Measurements from ENCODE around the gene TGFBR2. TPM values are rescaled to one million over a fixed set of nuclear protein-coding genes. Genes with fewer than 3 reads are reported as not detected.
A peak's percentile ranks its signal among the peaks of the same experiment; 100 is the strongest.

TGFBR2 gene
- total RNA-seq, 1 experiment from 2014 or later, result 45.9 TPM

- POLR2A ChIA-PET, result no interaction called here
- no peaks in the 10 kb centered on the region for H3K36me3 ChIP-seq (ENCODE audit: control insufficient read depth, insufficient read depth, low read length)
- in situ Hi-C loops (cut with HindIII; ENCODE audit: low pct_unique_long_range_greater_than_20kb, low sequenced_read_pairs) (no loop called here), intact Hi-C loops (cut with micrococcal nuclease; ENCODE audit: unreplicated experiment) (no loop called here)
- H3K4me3 ChIP-seq (ENCODE audit: low read depth in 2 of 2, low read length in 2 of 2), result no peak overlapping the region
- no peaks in the 10 kb centered on the region for H3K9me3 ChIP-seq (ENCODE audit: control insufficient read depth, insufficient read depth, low read depth, low read length)
- H3K4me1 ChIP-seq (ENCODE audit: control insufficient read depth, insufficient read depth, low read length), result peaks cover 12% of the 10 kb centered on the region
- BruUV-seq (replicated peaks), result no TSS peak
- CTCF ChIA-PET, result no interaction called here
- ATAC-seq, result no peak
- no peak for TF ChIP-seq SIN3A (IDR thresholded peaks at IDR 0.05; ENCODE audit: borderline replicate concordance, insufficient read depth, low read depth, low read length)
- TF ChIP-seq POLR2AphosphoS5 (IDR thresholded peaks at IDR 0.05; ENCODE audit: low read depth, low read length), result no peak
- TF ChIP-seq CTCF (IDR thresholded peaks at IDR 0.05), result no peak
- TF ChIP-seq REST (IDR thresholded peaks at IDR 0.05; ENCODE audit: insufficient read depth in 1 of 2, low read depth in 2 of 2, low read length in 1 of 2), result no peak
- TF ChIP-seq TCF7L2 (IDR thresholded peaks at IDR 0.05; ENCODE audit: low read depth, low read length), result no peak
- H3K27ac ChIP-seq (ENCODE audit: low read length), result peak overlapping the region; percentile 93
- H3K27me3 ChIP-seq (ENCODE audit: control insufficient read depth, insufficient read depth, low read length), result no peaks in the 10 kb centered on the region
- no peak for DNase-seq (ENCODE audit: low read depth, low spot score)
Observed at GRCh38 chr3:30723211-30723610, 116.8 kb downstream of the TGFBR2 start.

GRCh38 chr3:30724863-30725262 lies 118.5 kb downstream of the TGFBR2 start:
- no peak for DNase-seq (ENCODE audit: low read depth, low spot score)
- no peak overlapping the region for H3K4me3 ChIP-seq (ENCODE audit: low read depth in 2 of 2, low read length in 2 of 2)
- intact Hi-C loops (cut with micrococcal nuclease; ENCODE audit: unreplicated experiment) (no loop called here), in situ Hi-C loops (cut with HindIII; ENCODE audit: low pct_unique_long_range_greater_than_20kb, low sequenced_read_pairs) (no loop called here)
- ATAC-seq, result no peak
- no TSS peak for BruUV-seq (replicated peaks)
- no peaks in the 10 kb centered on the region for H3K36me3 ChIP-seq (ENCODE audit: control insufficient read depth, insufficient read depth, low read length)
- peaks cover 12% of the 10 kb centered on the region for H3K4me1 ChIP-seq (ENCODE audit: control insufficient read depth, insufficient read depth, low read length)
- CTCF ChIA-PET, result no interaction called here
- POLR2A ChIA-PET, result no interaction called here
- TF ChIP-seq REST (IDR thresholded peaks at IDR 0.05; ENCODE audit: insufficient read depth in 1 of 2, low read depth in 2 of 2, low read length in 1 of 2) (no peak), CTCF (IDR thresholded peaks at IDR 0.05) (no peak), SIN3A (IDR thresholded peaks at IDR 0.05; ENCODE audit: borderline replicate concordance, insufficient read depth, low read depth, low read length) (no peak), TCF7L2 (IDR thresholded peaks at IDR 0.05; ENCODE audit: low read depth, low read length) (no peak), POLR2AphosphoS5 (IDR thresholded peaks at IDR 0.05; ENCODE audit: low read depth, low read length) (no peak)
- H3K9me3 ChIP-seq (ENCODE audit: control insufficient read depth, insufficient read depth, low read depth, low read length), result no peaks in the 10 kb centered on the region
- no peaks in the 10 kb centered on the region for H3K27me3 ChIP-seq (ENCODE audit: control insufficient read depth, insufficient read depth, low read length)
- peak overlapping the region; percentile 48; the same call in 1 of the 2 replicates for H3K27ac ChIP-seq (ENCODE audit: low read length)

Measured in Panc1 (cell line).